ENCODE measurements around the gene NTM.

DNA sequence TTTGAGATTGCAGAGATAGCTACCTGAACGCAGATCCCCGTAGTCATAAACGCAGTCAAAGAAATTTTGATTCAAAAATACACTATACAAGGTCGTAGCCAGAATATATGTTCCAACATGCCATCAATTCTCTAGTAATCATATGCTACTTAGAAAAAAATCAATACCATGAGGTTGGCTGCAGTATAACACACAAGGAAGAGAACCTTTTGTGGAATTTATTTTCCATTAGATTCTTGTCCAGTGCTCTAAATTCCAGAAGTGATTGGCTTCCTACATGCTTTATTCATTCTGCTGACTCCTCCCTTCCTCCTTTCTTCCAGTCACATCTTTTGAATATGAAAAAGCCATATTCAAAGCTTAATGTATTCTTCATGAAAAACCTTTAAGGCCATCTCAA, 189.9 kb downstream of the NTM start:
- TF ChIP-seq ESRRA (CRISPR knock-in tag; IDR thresholded peaks at IDR 0.05; ENCODE audit: borderline replicate concordance) (no peak), HMGXB4 (CRISPR knock-in tag; IDR thresholded peaks at IDR 0.05) (no peak), USF2 (CRISPR knock-in tag; IDR thresholded peaks at IDR 0.05) (no peak), ZNF138 (CRISPR knock-in tag; conservative IDR thresholded peaks at IDR 0.05) (no peak)
- TF ChIP-seq, protein P1, sequence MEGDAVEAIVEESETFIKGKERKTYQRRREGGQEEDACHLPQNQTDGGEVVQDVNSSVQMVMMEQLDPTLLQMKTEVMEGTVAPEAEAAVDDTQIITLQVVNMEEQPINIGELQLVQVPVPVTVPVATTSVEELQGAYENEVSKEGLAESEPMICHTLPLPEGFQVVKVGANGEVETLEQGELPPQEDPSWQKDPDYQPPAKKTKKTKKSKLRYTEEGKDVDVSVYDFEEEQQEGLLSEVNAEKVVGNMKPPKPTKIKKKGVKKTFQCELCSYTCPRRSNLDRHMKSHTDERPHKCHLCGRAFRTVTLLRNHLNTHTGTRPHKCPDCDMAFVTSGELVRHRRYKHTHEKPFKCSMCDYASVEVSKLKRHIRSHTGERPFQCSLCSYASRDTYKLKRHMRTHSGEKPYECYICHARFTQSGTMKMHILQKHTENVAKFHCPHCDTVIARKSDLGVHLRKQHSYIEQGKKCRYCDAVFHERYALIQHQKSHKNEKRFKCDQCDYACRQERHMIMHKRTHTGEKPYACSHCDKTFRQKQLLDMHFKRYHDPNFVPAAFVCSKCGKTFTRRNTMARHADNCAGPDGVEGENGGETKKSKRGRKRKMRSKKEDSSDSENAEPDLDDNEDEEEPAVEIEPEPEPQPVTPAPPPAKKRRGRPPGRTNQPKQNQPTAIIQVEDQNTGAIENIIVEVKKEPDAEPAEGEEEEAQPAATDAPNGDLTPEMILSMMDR (IDR thresholded peaks at IDR 0.05): no peak
